Measurements from ENCODE around the gene ACAD8. TPM values are rescaled to one million over a fixed set of nuclear protein-coding genes. Genes with fewer than 3 reads are reported as not detected.

Gene ACAD8
- total RNA-seq, 4 donors from 2014 or later = 46.3 to 71.2 (median 59.8) TPM

DNA sequence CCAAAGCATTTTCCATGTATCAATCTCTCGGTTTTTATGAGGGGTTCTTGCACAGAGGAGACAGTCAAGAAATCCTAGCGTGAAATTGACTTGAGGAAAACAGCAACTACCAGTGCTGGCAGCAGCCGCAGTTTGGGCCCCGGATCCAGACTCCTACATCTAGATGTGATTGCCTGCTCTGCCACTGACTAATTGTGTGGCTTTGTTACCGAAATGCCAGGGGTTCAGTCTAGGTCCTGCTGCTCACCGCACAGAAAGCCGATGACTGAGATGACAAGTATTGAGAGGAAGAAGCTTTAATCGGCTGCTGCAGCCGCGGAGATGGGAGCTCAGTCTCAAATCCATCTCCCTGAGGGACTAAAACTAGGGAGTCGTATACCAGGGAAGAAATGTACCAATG, 14.6 kb downstream of the ACAD8 start:
- H3K36me3 ChIP-seq = peaks cover 12% of the 10 kb centered on the region
- peak in 1 of 2 donors; percentile 15 for DNase-seq (ENCODE audit: low spot score in 2 of 2)
- WGBS = 88% methylated on average over 11 of the region's 11 CpGs

DNA sequence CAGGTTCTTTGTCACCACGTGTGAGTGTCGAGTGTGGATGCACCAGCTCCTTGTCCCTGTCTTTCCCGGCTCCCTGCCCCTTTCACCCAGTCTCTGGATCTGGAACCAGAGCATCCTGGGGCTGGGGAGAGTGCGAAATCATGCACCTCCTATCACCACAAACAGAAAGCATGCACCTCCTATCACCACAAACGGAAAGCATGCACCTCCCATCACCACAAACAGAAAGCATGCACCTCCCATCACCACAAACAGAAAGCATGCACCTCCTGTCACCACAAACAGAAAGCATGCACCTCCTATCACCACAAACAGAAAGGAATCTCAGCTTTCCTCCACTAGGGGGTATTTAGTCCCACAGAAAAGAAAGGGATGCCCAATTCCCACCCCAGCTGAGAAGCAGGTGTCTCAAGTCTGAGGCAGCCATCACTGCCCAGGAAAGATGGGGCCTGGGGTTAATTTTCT, 16.9 kb downstream of the ACAD8 start:
- Histone ChIP-seq H3K4me3 (no peak overlapping the region), H3K9me3 (no peaks in the 10 kb centered on the region), H3K27ac (no peak overlapping the region), H3K4me1 (peaks cover 23% of the 10 kb centered on the region), H3K27me3 (peaks cover 54% of the 10 kb centered on the region), H3K36me3 (no peaks in the 10 kb centered on the region)
- no peak for TF ChIP-seq EP300 (IDR thresholded peaks at IDR 0.05)
- no peak for TF ChIP-seq POLR2AphosphoS5 (IDR thresholded peaks at IDR 0.05)
- TF ChIP-seq POLR2A (IDR thresholded peaks at IDR 0.05) = no peak
- DNase-seq (ENCODE audit: low spot score in 2 of 2) = no peak
- 47% methylated on average over 5 of the region's 5 CpGs for WGBS

More for the DNA sequence above, 14.6 kb downstream of the ACAD8 start:
- H3K4me1 ChIP-seq = peaks cover 21% of the 10 kb centered on the region
- H3K27ac ChIP-seq = peak overlapping the region; percentile 57
- TF ChIP-seq, protein P1, sequence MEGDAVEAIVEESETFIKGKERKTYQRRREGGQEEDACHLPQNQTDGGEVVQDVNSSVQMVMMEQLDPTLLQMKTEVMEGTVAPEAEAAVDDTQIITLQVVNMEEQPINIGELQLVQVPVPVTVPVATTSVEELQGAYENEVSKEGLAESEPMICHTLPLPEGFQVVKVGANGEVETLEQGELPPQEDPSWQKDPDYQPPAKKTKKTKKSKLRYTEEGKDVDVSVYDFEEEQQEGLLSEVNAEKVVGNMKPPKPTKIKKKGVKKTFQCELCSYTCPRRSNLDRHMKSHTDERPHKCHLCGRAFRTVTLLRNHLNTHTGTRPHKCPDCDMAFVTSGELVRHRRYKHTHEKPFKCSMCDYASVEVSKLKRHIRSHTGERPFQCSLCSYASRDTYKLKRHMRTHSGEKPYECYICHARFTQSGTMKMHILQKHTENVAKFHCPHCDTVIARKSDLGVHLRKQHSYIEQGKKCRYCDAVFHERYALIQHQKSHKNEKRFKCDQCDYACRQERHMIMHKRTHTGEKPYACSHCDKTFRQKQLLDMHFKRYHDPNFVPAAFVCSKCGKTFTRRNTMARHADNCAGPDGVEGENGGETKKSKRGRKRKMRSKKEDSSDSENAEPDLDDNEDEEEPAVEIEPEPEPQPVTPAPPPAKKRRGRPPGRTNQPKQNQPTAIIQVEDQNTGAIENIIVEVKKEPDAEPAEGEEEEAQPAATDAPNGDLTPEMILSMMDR (IDR thresholded peaks at IDR 0.05) = no peak
- no peak for TF ChIP-seq POLR2AphosphoS5 (IDR thresholded peaks at IDR 0.05)
- no peaks in the 10 kb centered on the region for H3K9me3 ChIP-seq
- no peak overlapping the region for H3K4me3 ChIP-seq
- peaks cover 31% of the 10 kb centered on the region for H3K27me3 ChIP-seq

DNA sequence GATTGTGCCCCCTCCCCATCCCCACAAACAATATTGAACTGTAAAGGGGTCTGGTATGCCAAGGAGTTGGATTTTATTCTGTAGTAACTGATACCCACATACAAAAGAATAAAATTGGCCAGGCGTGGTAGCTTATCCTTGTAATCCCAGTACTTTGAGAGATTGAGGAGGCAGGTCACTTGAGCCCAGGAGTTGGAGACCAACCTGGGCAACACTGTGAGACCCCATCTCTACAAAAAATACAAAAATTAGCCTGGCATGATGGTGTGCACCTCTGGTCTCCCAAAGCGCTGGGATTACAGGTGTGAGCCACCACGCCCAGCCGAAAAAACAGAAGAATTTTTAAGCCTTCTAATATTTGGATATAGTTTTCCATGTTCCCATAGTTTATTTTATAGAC, 18.6 kb downstream of the ACAD8 start:
- H3K4me1 ChIP-seq = peaks cover 28% of the 10 kb centered on the region
- no peaks in the 10 kb centered on the region for H3K36me3 ChIP-seq
- H3K27me3 ChIP-seq = peaks cover 71% of the 10 kb centered on the region
- no peak overlapping the region for H3K4me3 ChIP-seq
- TF ChIP-seq EP300 (IDR thresholded peaks at IDR 0.05) (no peak), POLR2AphosphoS5 (IDR thresholded peaks at IDR 0.05) (no peak), POLR2A (IDR thresholded peaks at IDR 0.05) (no peak)
- TF ChIP-seq, protein P1 (IDR thresholded peaks at IDR 0.05) = no peak
- DNase-seq (ENCODE audit: low spot score in 2 of 2) = no peak
- no peaks in the 10 kb centered on the region for H3K9me3 ChIP-seq
- 92% methylated on average over 4 of the region's 4 CpGs for WGBS
- no peak overlapping the region for H3K27ac ChIP-seq

DNA sequence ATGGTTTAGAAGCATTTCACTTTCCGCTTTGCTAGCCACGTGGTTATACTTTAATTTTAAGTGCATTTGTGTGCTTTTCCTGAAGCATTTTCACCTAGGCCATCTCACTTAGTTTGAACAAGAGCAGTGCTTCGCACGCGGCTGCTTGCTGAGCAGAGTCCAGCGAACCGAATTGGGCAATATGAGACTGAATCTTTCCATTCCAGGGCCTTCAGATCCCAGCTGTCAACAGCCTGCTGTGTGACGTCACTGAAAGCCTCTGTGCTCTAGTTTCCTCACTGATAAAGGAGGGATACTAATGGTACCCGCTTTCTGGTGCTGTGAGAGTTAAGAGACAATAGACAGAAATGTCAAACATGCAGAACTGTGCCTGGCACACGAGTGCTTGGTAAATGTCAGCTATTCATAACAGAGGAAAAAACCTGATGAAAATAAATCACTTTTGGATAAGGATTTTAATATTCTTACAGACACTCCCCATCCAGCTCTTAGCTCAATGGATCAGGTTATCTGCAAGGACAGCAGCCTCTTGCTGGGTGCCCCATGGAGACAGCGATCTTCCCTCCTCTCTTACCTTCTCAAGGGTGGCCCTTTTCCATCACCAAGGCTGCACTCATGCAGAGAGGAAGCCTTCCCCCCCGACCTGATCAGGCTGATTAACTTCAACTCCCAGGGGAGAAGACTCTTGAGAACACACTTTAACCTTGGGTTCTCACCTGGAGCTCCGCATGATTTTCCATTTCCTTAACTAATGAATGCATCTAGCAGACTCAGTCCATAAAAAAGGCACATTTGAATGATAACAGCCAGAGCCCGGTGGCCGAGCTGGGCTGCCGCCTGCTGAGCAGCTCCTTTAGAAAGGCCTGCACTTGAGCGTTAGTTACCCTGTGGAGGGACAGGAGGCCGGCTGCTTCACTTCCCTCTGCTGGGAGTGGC, 19.3 kb downstream of the ACAD8 start:
- WGBS = 60% methylated on average over 18 of the region's 18 CpGs
- peak in 1 of 2 donors; percentile 44 for DNase-seq (ENCODE audit: low spot score in 2 of 2)

DNA sequence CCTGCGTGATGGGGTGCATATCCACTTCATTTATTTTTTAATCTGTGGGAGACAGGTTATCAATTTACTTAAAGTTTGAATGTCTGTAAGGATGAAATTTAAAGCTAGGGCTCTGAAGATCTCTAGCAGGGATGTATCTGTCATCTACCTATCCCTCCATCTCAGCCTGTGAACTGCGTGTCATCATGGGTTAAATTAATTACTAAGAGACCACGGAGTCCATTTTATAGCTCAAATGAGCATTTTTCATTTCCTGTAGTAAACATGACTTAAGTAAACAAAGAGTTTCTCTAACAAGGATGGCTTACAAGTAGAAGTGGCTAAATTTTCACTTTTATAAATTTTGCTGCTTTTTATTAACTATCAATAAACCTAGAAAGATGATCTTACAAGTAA, 19.9 kb downstream of the ACAD8 start:
- no peak overlapping the region for H3K27ac ChIP-seq
- no peak for DNase-seq (ENCODE audit: low spot score in 2 of 2)
- no peak overlapping the region for H3K4me3 ChIP-seq
- peaks cover 84% of the 10 kb centered on the region for H3K27me3 ChIP-seq
- H3K36me3 ChIP-seq = no peaks in the 10 kb centered on the region
- H3K4me1 ChIP-seq = peaks cover 21% of the 10 kb centered on the region
- H3K9me3 ChIP-seq = no peaks in the 10 kb centered on the region
- TF ChIP-seq POLR2AphosphoS5 (IDR thresholded peaks at IDR 0.05) = no peak
- WGBS = 57% methylated on average over 3 of the region's 3 CpGs

More for the DNA sequence above, 19.3 kb downstream of the ACAD8 start:
- no peak for TF ChIP-seq EP300 (IDR thresholded peaks at IDR 0.05)
- TF ChIP-seq POLR2AphosphoS5 (IDR thresholded peaks at IDR 0.05) = no peak
- TF ChIP-seq, protein P1 (IDR thresholded peaks at IDR 0.05) = no peak
- no peak for TF ChIP-seq POLR2A (IDR thresholded peaks at IDR 0.05)
- H3K27ac ChIP-seq = no peak overlapping the region
- H3K4me3 ChIP-seq = no peak overlapping the region
- H3K27me3 ChIP-seq = peaks cover 78% of the 10 kb centered on the region
- peaks cover 24% of the 10 kb centered on the region for H3K4me1 ChIP-seq
- no peaks in the 10 kb centered on the region for H3K36me3 ChIP-seq
- no peaks in the 10 kb centered on the region for H3K9me3 ChIP-seq

DNA sequence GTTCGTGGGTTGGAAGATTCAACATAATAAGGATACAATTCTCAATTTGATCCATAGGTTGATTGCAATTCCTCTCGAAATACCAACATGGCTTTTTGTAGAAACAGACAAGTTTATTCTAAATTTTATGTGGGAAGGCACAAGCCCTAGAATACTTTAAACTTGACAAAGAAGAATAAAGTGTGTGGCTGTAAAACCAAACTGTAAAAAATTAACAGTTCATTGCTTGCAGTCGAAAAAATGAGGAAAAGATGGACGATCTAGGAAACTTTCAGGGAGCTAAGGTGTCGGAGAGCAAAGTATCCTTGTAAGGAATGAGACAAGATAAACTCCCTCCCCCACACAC, 21.8 kb downstream of the ACAD8 start:
- no peak for TF ChIP-seq EP300 (IDR thresholded peaks at IDR 0.05)
- TF ChIP-seq, protein P1 (IDR thresholded peaks at IDR 0.05) = no peak
- TF ChIP-seq POLR2AphosphoS5 (IDR thresholded peaks at IDR 0.05) = no peak
- H3K27ac ChIP-seq = no peak overlapping the region
- 17% methylated on average over 5 of the region's 5 CpGs for WGBS
- no peaks in the 10 kb centered on the region for H3K36me3 ChIP-seq
- no peaks in the 10 kb centered on the region for H3K9me3 ChIP-seq
- peak overlapping the region; percentile 48 for H3K4me3 ChIP-seq
- peaks cover 21% of the 10 kb centered on the region for H3K4me1 ChIP-seq
- peaks cover 84% of the 10 kb centered on the region for H3K27me3 ChIP-seq
- no peak for DNase-seq (ENCODE audit: low spot score in 2 of 2)

Measured in suprapubic skin (tissue), 4 donors.